Prostate gland (tissue), 1 donor: ENCODE results near the gene TCF12.

Experiments
- POLR2A ChIP-seq: fragments of 450-650 bp; IDR thresholded peaks from one replicate; pipeline ENCODE4 v1.6.1; 2016; ENCODE audit warnings: antibody characterized with exemption, mild to moderate bottlenecking
- POLR2AphosphoS5 ChIP-seq: sonication (generic); formaldehyde crosslinking; IDR thresholded peaks from one replicate; pipeline ENCODE4 v1.6.1; 2017; ENCODE audit warnings: antibody characterized with exemption

GRCh38 chr15:57026016-57026592, 107.7 kb downstream of the TCF12 start:
- TF ChIP-seq POLR2AphosphoS5 (no peak), POLR2A (no peak)
